ENCODE data around the gene SLC35F3.

Gene SLC35F3

GRCh38 chr1:233912447-233912846, 8.0 kb downstream of the SLC35F3 start:
- H3K27ac ChIP-seq (ENCODE audit: low read depth, low read length) = no peak overlapping the region
- H3K9me3 ChIP-seq (ENCODE audit: control insufficient read depth, insufficient read depth, low read depth, low read length) = peaks cover 6% of the 10 kb centered on the region; the same call in 1 of the 2 replicates
- no peak overlapping the region for H3K4me3 ChIP-seq (ENCODE audit: low read depth, low read length)
- H3K36me3 ChIP-seq (ENCODE audit: control insufficient read depth, insufficient read depth, low read length) = no peaks in the 10 kb centered on the region
- H3K27me3 ChIP-seq (ENCODE audit: control insufficient read depth, insufficient read depth, low read length) = peaks cover under 1% of the 10 kb centered on the region
- H3K9ac ChIP-seq (ENCODE audit: low read length) = no peak overlapping the region
- no peaks in the 10 kb centered on the region for H3K4me1 ChIP-seq (ENCODE audit: control insufficient read depth, insufficient read depth, low read length)

DNA sequence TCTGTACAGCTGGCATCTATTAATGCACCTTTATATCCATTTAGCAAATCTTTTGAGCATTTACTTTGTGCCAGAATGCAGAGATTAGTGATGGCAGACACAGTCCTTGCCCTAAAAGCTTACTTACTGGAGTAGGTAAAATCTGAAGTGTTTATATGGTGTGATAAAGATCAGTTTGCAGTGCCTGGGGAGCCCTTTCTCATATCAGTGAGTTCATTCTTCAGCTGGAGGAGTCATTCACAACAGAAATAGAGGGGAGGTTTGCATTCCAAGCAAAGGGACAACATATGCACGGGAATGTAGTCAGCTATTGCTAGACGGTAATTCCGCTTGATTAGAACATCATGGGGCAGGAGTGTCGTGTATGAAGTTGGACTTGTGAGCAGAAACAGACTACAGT, 8.4 kb downstream of the SLC35F3 start:
- Histone ChIP-seq H3K27ac (ENCODE audit: low read depth, low read length) (no peak overlapping the region), H3K4me1 (ENCODE audit: control insufficient read depth, insufficient read depth, low read length) (no peaks in the 10 kb centered on the region; the same call in 1 of the 2 replicates), H3K9ac (ENCODE audit: low read length) (no peak overlapping the region), H3K4me3 (ENCODE audit: low read depth, low read length) (no peak overlapping the region), H3K9me3 (ENCODE audit: control insufficient read depth, insufficient read depth, low read depth, low read length) (peaks cover 6% of the 10 kb centered on the region; the same call in 1 of the 2 replicates), H3K27me3 (ENCODE audit: control insufficient read depth, insufficient read depth, low read length) (no peaks in the 10 kb centered on the region), H3K36me3 (ENCODE audit: control insufficient read depth, insufficient read depth, low read length) (no peaks in the 10 kb centered on the region)

DNA sequence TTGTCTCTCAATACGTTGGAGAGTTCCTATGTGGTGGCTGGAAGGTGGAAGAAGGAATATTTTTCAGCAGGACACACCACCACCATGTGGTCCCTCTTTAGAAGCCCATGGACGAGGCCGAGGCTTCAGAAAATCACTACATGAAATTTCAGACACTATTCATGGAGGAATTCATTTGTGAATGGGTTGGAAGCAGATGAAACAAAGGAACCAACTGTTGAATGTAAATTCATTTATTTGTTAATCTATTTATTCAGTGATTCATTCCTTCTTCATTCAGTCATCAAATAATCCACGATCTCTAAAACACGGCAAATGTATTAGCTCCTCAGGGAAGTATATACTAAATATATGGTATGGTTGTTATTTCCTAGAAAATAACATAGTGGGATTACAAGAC, 12.2 kb downstream of the SLC35F3 start:
- peaks cover 6% of the 10 kb centered on the region; the same call in 1 of the 2 replicates for H3K9me3 ChIP-seq (ENCODE audit: control insufficient read depth, insufficient read depth, low read depth, low read length)
- no peaks in the 10 kb centered on the region for H3K36me3 ChIP-seq (ENCODE audit: control insufficient read depth, insufficient read depth, low read length)
- no peaks in the 10 kb centered on the region for H3K27me3 ChIP-seq (ENCODE audit: control insufficient read depth, insufficient read depth, low read length)
- H3K9ac ChIP-seq (ENCODE audit: low read length) = no peak overlapping the region
- H3K4me3 ChIP-seq (ENCODE audit: low read depth, low read length) = no peak overlapping the region
- H3K27ac ChIP-seq (ENCODE audit: low read depth, low read length) = no peak overlapping the region
- H3K4me1 ChIP-seq (ENCODE audit: control insufficient read depth, insufficient read depth, low read length) = no peaks in the 10 kb centered on the region; the same call in 1 of the 2 replicates

GRCh38 chr1:233919786-233920185, 15.3 kb downstream of the SLC35F3 start:
- Histone ChIP-seq H3K9me3 (ENCODE audit: control insufficient read depth, insufficient read depth, low read depth, low read length) (peaks cover 6% of the 10 kb centered on the region; the same call in 1 of the 2 replicates), H3K27me3 (ENCODE audit: control insufficient read depth, insufficient read depth, low read length) (no peaks in the 10 kb centered on the region), H3K4me3 (ENCODE audit: low read depth, low read length) (no peak overlapping the region), H3K36me3 (ENCODE audit: control insufficient read depth, insufficient read depth, low read length) (no peaks in the 10 kb centered on the region), H3K4me1 (ENCODE audit: control insufficient read depth, insufficient read depth, low read length) (no peaks in the 10 kb centered on the region; the same call in 1 of the 2 replicates), H3K27ac (ENCODE audit: low read depth, low read length) (no peak overlapping the region), H3K9ac (ENCODE audit: low read length) (no peak overlapping the region)

DNA sequence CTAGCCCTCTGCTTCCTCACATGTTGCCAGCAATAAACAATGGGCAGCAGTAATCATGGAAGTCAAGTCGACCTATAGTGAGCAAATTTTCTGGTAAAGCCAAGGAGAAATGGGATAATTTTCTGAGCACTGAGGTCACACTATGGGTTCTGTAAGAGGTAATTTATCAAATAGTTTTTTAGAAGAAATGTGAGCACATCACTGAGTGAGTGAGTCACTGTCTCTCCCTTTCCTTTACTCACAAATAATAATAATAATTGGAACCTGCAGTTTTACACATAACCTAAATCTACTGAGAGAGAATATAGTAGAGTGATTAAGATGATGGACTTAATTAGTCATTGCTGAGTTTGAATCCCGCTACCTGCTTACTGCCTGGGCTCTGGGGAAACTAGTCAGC, 23.6 kb downstream of the SLC35F3 start:
- Histone ChIP-seq H3K9ac (ENCODE audit: low read length) (no peak overlapping the region), H3K27me3 (ENCODE audit: control insufficient read depth, insufficient read depth, low read length) (no peaks in the 10 kb centered on the region), H3K4me1 (ENCODE audit: control insufficient read depth, insufficient read depth, low read length) (no peaks in the 10 kb centered on the region), H3K4me3 (ENCODE audit: low read depth, low read length) (no peak overlapping the region), H3K27ac (ENCODE audit: low read depth, low read length) (no peak overlapping the region), H3K36me3 (ENCODE audit: control insufficient read depth, insufficient read depth, low read length) (no peaks in the 10 kb centered on the region), H3K9me3 (ENCODE audit: control insufficient read depth, insufficient read depth, low read depth, low read length) (no peaks in the 10 kb centered on the region)

DNA sequence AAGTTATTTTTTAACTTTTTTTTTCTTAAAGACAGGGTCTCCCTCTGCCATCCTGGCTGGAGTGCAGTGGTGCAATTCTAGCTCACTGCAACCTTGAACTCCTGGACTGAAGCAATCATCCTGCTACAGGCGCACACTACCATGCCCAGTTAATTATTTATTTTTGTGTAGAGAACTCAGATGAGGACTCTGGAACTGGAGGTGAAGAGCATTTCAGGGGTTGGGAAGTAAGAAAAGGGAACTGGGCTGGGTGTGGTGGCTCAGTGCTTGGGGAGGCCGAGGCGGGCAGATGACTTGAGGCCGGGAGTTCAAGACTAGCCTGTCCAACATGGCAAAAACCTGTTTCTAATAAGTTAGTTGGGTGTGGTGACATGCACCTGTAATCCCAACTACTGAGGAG, 28.9 kb downstream of the SLC35F3 start:
- no peak overlapping the region for H3K27ac ChIP-seq (ENCODE audit: low read depth, low read length)
- H3K27me3 ChIP-seq (ENCODE audit: control insufficient read depth, insufficient read depth, low read length) = peaks cover 11% of the 10 kb centered on the region

DNA sequence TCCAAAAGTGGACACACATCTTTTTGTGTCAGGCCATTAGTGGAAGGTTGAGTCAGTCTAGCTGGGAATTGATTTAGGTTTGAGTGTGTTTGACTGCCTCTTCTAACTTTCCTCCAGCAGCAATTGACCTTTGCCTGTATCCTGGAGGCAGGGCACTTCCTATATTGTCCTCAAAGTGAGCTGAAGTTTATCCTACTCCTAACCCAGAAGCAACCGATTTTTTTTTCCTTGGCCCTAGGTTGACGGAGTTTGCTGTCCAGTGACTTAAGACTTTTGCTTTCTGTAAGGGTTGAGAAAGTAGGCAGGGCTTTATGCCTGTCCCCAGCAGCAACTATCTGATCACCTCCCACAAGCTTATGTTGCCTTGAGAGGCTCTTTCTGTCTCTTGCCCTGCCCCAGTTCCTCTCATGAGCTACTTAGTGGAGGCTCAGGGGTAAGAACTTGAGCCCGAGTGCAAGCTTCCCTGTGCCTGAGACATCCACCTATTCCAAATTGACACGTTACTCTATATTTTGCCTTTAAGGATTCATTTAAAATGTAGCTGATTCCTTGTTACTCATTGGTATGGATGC, 30.9 kb downstream of the SLC35F3 start:
- no peak overlapping the region for H3K9ac ChIP-seq (ENCODE audit: low read length)
- peaks cover 11% of the 10 kb centered on the region for H3K27me3 ChIP-seq (ENCODE audit: control insufficient read depth, insufficient read depth, low read length)
- H3K4me1 ChIP-seq (ENCODE audit: control insufficient read depth, insufficient read depth, low read length) = no peaks in the 10 kb centered on the region
- no peak overlapping the region for H3K4me3 ChIP-seq (ENCODE audit: low read depth, low read length)
- H3K36me3 ChIP-seq (ENCODE audit: control insufficient read depth, insufficient read depth, low read length) = no peaks in the 10 kb centered on the region
- no peaks in the 10 kb centered on the region for H3K9me3 ChIP-seq (ENCODE audit: control insufficient read depth, insufficient read depth, low read depth, low read length)
- H3K27ac ChIP-seq (ENCODE audit: low read depth, low read length) = no peak overlapping the region

More for the DNA sequence above, 28.9 kb downstream of the SLC35F3 start:
- Histone ChIP-seq H3K9ac (ENCODE audit: low read length) (no peak overlapping the region), H3K4me3 (ENCODE audit: low read depth, low read length) (no peak overlapping the region), H3K9me3 (ENCODE audit: control insufficient read depth, insufficient read depth, low read depth, low read length) (no peaks in the 10 kb centered on the region), H3K4me1 (ENCODE audit: control insufficient read depth, insufficient read depth, low read length) (no peaks in the 10 kb centered on the region), H3K36me3 (ENCODE audit: control insufficient read depth, insufficient read depth, low read length) (no peaks in the 10 kb centered on the region)

DNA sequence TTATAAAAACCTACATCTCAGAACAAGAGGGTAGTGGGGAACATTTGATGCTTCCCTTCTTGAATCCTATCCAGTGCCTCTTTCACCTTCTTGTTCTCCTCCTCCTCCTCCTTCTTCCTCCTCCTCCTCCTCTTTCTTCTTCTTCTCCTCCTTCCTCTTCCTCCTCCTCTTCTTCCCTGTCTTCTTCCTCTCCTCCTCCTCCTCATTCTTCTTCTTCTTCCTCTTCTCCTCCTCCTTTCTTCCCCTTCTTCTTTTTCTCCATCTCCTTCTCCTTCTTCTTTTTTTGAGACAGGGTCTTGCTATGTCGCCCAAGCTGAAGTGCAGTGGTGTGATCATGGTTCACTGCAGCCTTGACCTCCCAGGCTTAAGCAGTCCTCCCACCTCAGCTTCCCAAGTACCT, 31.9 kb downstream of the SLC35F3 start:
- Histone ChIP-seq H3K36me3 (ENCODE audit: control insufficient read depth, insufficient read depth, low read length) (no peaks in the 10 kb centered on the region), H3K27me3 (ENCODE audit: control insufficient read depth, insufficient read depth, low read length) (peaks cover 11% of the 10 kb centered on the region), H3K4me3 (ENCODE audit: low read depth, low read length) (no peak overlapping the region), H3K4me1 (ENCODE audit: control insufficient read depth, insufficient read depth, low read length) (no peaks in the 10 kb centered on the region), H3K27ac (ENCODE audit: low read depth, low read length) (no peak overlapping the region), H3K9me3 (ENCODE audit: control insufficient read depth, insufficient read depth, low read depth, low read length) (no peaks in the 10 kb centered on the region), H3K9ac (ENCODE audit: low read length) (no peak overlapping the region)

GRCh38 chr1:233936842-233937241, 32.4 kb downstream of the SLC35F3 start:
- no peaks in the 10 kb centered on the region for H3K36me3 ChIP-seq (ENCODE audit: control insufficient read depth, insufficient read depth, low read length)
- H3K9me3 ChIP-seq (ENCODE audit: control insufficient read depth, insufficient read depth, low read depth, low read length) = no peaks in the 10 kb centered on the region
- no peak overlapping the region for H3K9ac ChIP-seq (ENCODE audit: low read length)
- peaks cover 11% of the 10 kb centered on the region for H3K27me3 ChIP-seq (ENCODE audit: control insufficient read depth, insufficient read depth, low read length)
- no peaks in the 10 kb centered on the region for H3K4me1 ChIP-seq (ENCODE audit: control insufficient read depth, insufficient read depth, low read length)
- no peak overlapping the region for H3K27ac ChIP-seq (ENCODE audit: low read depth, low read length)
- H3K4me3 ChIP-seq (ENCODE audit: low read depth, low read length) = no peak overlapping the region

DNA sequence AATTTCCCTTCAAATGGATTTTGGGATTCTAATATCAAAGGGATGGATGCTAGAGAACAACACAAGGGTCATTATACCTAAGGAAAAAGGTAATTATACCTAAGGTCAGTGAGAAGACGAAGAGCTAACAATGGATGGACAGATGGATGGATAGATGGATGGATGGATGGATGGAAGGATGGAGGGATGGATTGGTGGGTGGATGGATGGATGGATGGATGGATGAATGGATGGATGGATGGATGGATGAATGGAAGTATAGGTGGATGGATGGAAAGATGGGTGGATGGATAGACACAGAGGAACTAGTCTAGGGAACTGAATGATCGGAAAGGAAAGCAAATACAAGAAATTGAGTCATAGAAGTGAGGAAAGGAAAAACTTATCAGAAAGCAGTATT, 34.0 kb downstream of the SLC35F3 start:
- no peak overlapping the region for H3K27ac ChIP-seq (ENCODE audit: low read depth, low read length)
- H3K4me3 ChIP-seq (ENCODE audit: low read depth, low read length) = no peak overlapping the region
- H3K9ac ChIP-seq (ENCODE audit: low read length) = no peak overlapping the region
- H3K4me1 ChIP-seq (ENCODE audit: control insufficient read depth, insufficient read depth, low read length) = no peaks in the 10 kb centered on the region
- peaks cover 11% of the 10 kb centered on the region for H3K27me3 ChIP-seq (ENCODE audit: control insufficient read depth, insufficient read depth, low read length)
- no peaks in the 10 kb centered on the region for H3K36me3 ChIP-seq (ENCODE audit: control insufficient read depth, insufficient read depth, low read length)
- no peaks in the 10 kb centered on the region for H3K9me3 ChIP-seq (ENCODE audit: control insufficient read depth, insufficient read depth, low read depth, low read length)

GRCh38 chr1:233939451-233939850, 35.0 kb downstream of the SLC35F3 start:
- H3K9ac ChIP-seq (ENCODE audit: low read length) = no peak overlapping the region
- no peak overlapping the region for H3K27ac ChIP-seq (ENCODE audit: low read depth, low read length)
- no peak overlapping the region for H3K4me3 ChIP-seq (ENCODE audit: low read depth, low read length)
- peaks cover 11% of the 10 kb centered on the region for H3K27me3 ChIP-seq (ENCODE audit: control insufficient read depth, insufficient read depth, low read length)
- no peaks in the 10 kb centered on the region for H3K36me3 ChIP-seq (ENCODE audit: control insufficient read depth, insufficient read depth, low read length)
- no peaks in the 10 kb centered on the region for H3K4me1 ChIP-seq (ENCODE audit: control insufficient read depth, insufficient read depth, low read length)
- H3K9me3 ChIP-seq (ENCODE audit: control insufficient read depth, insufficient read depth, low read depth, low read length) = no peaks in the 10 kb centered on the region
